Erythroblast (primary cell): Measurements from ENCODE around the gene RBFOX2.
A peak's percentile ranks its signal among the peaks of the same experiment; 100 is the strongest.
"Not testable (repeated sequence)": the region's sequence is repeated elsewhere in the genome, so short reads cannot be mapped to it uniquely, and the experiment has no call there.

ENCODE experiments used
- DNase-seq, 2 experiments: peaks; one replicate each; lab custom pipeline; 2025; lab: John Stamatoyannopoulos, UW
- GATA1 ChIP-seq: IDR thresholded peaks from 2 replicates; pipeline ENCODE4 v1.6.1; 2011; ENCODE audit warnings: low read depth, mild to moderate bottlenecking, control low read depth, low read length, moderate library complexity
- POLR2A ChIP-seq: IDR thresholded peaks from 2 replicates; pipeline ENCODE4 v1.6.1; 2011; ENCODE audit warnings: mild to moderate bottlenecking, low read length

RBFOX2 gene

GRCh38 chr22:35752863-35753189 is 275.8 kb downstream of the RBFOX2 start:
- no peak for TF ChIP-seq GATA1
- TF ChIP-seq POLR2A = no peak
- DNase-seq = no peak

GRCh38 chr22:35752006-35752862 is 276.4 kb downstream of the RBFOX2 start:
- no peak for DNase-seq
- no peak for TF ChIP-seq GATA1
- no peak for TF ChIP-seq POLR2A

- no peak for DNase-seq
- no peak for TF ChIP-seq POLR2A
- no peak for TF ChIP-seq GATA1
Measured at GRCh38 chr22:35749808-35750207, 278.8 kb downstream of the RBFOX2 start.

- no peak for DNase-seq
- TF ChIP-seq POLR2A (no peak), GATA1 (no peak)
Measured at GRCh38 chr22:35746946-35747703, 281.5 kb downstream of the RBFOX2 start.

GRCh38 chr22:35746248-35746647 is 282.4 kb downstream of the RBFOX2 start:
- no peak for DNase-seq
- no peak for TF ChIP-seq POLR2A
- TF ChIP-seq GATA1 = no peak

GRCh38 chr22:35743326-35743860 is 285.2 kb downstream of the RBFOX2 start:
- TF ChIP-seq POLR2A (no peak), GATA1 (no peak)
- peak in 1 of 2 experiments; percentile 31 for DNase-seq

GRCh38 chr22:35742342-35743100 is 286.1 kb downstream of the RBFOX2 start:
- peak; percentile 88 to 96 for DNase-seq
- TF ChIP-seq POLR2A = peak; percentile 35
- TF ChIP-seq GATA1 = no peak

GRCh38 chr22:35740616-35741015 is 288.0 kb downstream of the RBFOX2 start:
- DNase-seq = no peak
- TF ChIP-seq GATA1 = no peak
- TF ChIP-seq POLR2A = no peak

- peak in 1 of 2 experiments; percentile 18 for DNase-seq
- TF ChIP-seq GATA1 (no peak), POLR2A (no peak)
Measured at GRCh38 chr22:35739931-35740380, 288.7 kb downstream of the RBFOX2 start.

- peak in 1 of 2 experiments; percentile 12 for DNase-seq
- TF ChIP-seq GATA1 (no peak), POLR2A (no peak)
Measured at GRCh38 chr22:35739076-35739930, 289.3 kb downstream of the RBFOX2 start.

GRCh38 chr22:35737886-35738285 is 290.7 kb downstream of the RBFOX2 start:
- DNase-seq = not testable (repeated sequence)

- DNase-seq = no peak
- no peak for TF ChIP-seq GATA1
- no peak for TF ChIP-seq POLR2A
Measured at GRCh38 chr22:35736701-35737100, 291.9 kb downstream of the RBFOX2 start.
